ENCODE data around the gene ATP12A.

DNA sequence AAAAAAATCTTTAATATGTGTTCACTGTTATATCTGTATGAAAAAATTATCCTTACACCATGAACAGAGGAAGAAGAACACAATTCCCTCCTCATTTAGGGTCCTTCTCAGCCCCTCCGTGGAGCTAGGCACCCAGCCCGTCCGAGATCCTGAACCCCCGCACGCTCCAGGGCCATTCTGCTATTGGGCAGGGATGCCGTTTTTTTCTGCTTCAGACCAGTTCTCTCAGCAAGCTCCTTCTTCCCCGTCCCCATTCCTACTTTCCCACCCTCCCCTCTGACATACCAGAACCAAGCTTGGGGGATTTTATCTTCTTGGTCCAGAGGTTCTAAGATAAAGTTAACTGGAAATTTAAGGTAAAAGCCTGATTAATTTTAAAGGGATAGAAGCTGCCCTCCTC, 36.2 kb downstream of the ATP12A start:
- TF ChIP-seq, protein P1, sequence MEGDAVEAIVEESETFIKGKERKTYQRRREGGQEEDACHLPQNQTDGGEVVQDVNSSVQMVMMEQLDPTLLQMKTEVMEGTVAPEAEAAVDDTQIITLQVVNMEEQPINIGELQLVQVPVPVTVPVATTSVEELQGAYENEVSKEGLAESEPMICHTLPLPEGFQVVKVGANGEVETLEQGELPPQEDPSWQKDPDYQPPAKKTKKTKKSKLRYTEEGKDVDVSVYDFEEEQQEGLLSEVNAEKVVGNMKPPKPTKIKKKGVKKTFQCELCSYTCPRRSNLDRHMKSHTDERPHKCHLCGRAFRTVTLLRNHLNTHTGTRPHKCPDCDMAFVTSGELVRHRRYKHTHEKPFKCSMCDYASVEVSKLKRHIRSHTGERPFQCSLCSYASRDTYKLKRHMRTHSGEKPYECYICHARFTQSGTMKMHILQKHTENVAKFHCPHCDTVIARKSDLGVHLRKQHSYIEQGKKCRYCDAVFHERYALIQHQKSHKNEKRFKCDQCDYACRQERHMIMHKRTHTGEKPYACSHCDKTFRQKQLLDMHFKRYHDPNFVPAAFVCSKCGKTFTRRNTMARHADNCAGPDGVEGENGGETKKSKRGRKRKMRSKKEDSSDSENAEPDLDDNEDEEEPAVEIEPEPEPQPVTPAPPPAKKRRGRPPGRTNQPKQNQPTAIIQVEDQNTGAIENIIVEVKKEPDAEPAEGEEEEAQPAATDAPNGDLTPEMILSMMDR (IDR thresholded peaks at IDR 0.05) = no peak
- no peak for TF ChIP-seq POLR2A (IDR thresholded peaks at IDR 0.05)

Data from thyroid gland (tissue), 4 donors.